ENCODE data around the gene CNKSR2.

Gene CNKSR2

DNA sequence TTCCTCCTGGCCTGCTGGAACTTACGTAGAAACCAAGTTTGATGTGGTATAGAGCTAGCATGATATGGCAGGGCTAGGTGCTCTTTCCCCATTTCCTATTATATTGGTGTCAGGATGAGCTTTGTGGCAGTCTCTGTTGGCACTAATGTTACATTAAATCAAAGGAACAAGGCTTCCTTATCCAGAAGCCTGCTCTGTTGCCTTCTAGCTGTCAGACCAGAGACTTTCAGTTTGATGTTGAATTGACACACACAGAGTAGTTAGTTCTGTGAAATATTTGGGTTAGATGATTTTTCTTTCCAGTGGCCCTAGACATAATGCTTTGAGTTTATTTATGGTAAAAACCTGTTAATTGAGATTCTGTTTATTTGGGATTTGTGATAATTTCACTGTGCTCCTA lies 10.0 kb downstream of the CNKSR2 start:
- TF ChIP-seq TAF1 (IDR thresholded peaks at IDR 0.05; ENCODE audit: borderline replicate concordance, low read depth, low read length) (no peak), POLR2A (IDR thresholded peaks at IDR 0.05; ENCODE audit: low read depth, low read length) (no peak), POLR2AphosphoS5 (IDR thresholded peaks at IDR 0.05; ENCODE audit: low read depth, low read length) (no peak)
- DNase-seq (ENCODE audit: insufficient read length) (no peak), FAIRE-seq (no peak)

DNA sequence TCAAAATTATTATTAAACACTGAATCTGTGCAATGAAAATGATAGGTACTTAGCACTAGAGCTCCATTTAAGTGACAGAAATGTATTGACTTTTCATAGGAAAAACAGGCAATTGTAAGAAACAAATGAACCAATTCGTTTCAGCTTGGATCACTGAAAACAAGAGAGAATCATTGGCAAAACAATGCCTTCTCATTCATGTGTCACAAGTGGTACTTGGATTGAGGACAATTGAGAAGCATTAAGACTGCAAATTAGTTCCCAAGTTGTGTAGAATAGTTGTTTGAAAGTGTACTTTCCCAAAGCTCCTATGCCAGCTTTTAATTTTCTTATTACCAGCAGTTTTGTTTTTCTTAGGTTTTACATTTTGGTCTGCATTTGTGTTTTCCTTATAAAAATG lies 20.6 kb downstream of the CNKSR2 start:
- TF ChIP-seq TAF1 (IDR thresholded peaks at IDR 0.05; ENCODE audit: borderline replicate concordance, low read depth, low read length) (no peak), POLR2AphosphoS5 (IDR thresholded peaks at IDR 0.05; ENCODE audit: low read depth, low read length) (no peak), POLR2A (IDR thresholded peaks at IDR 0.05; ENCODE audit: low read depth, low read length) (no peak)
- no peak for DNase-seq (ENCODE audit: insufficient read length)
- FAIRE-seq, result no peak

DNA sequence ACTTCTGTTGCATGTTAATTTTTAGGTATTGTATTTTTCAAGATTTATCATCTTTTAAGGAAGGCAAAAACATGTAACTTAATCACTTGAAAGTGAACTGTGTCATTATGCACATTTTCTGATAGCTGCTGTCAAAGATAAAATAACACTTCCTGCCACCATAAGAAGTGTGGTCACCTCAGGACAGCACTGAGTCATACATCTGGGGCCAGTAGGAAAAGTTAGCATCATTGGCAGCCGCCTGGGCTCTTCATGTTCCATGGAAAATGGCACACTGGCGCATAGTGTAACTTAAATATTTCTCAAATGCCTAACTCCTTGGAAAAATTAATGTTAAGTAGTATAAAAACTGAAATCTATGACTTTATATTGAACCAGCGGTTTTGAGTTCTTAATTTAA lies 24.2 kb downstream of the CNKSR2 start:
- no peak for FAIRE-seq
- no peak for DNase-seq (ENCODE audit: insufficient read length)
- TF ChIP-seq TAF1 (IDR thresholded peaks at IDR 0.05; ENCODE audit: borderline replicate concordance, low read depth, low read length) (no peak), POLR2AphosphoS5 (IDR thresholded peaks at IDR 0.05; ENCODE audit: low read depth, low read length) (no peak), POLR2A (IDR thresholded peaks at IDR 0.05; ENCODE audit: low read depth, low read length) (no peak)

DNA sequence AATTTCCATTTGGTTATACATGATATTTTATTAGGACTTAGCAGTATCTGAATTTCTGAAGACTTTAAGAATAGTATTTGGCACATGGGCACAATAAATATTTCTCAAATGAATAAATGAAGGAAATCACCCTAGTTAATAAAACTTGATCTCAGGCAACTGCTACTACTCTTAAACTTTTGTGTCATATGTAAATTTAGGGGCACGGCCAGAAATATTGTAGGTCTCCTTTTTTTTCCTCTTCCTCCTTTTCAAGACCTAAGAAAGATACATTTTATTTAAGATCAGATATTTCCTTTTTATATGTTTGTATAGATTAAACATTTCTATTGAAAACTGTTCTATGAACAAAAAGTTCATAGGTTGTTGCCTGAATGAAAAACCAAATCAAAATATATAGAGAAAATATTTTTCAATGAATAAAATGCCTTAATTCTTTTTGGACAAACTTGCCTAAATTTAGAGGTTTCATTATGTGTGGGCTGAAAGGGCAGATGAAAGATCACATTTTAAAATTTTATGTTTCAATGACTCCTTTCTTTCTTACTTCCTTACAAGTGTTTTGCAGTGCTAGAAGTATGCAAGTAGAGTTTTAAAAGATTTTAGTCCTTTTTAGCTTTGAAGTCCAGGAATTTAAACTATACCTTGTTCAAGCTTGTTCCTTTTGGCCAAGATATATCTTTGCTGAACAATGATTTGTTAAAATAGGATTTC lies 26.3 kb downstream of the CNKSR2 start:
- FAIRE-seq (no peak), DNase-seq (ENCODE audit: insufficient read length) (no peak)
- TF ChIP-seq POLR2A (IDR thresholded peaks at IDR 0.05; ENCODE audit: low read depth, low read length) (no peak), TAF1 (IDR thresholded peaks at IDR 0.05; ENCODE audit: borderline replicate concordance, low read depth, low read length) (no peak), POLR2AphosphoS5 (IDR thresholded peaks at IDR 0.05; ENCODE audit: low read depth, low read length) (no peak)

DNA sequence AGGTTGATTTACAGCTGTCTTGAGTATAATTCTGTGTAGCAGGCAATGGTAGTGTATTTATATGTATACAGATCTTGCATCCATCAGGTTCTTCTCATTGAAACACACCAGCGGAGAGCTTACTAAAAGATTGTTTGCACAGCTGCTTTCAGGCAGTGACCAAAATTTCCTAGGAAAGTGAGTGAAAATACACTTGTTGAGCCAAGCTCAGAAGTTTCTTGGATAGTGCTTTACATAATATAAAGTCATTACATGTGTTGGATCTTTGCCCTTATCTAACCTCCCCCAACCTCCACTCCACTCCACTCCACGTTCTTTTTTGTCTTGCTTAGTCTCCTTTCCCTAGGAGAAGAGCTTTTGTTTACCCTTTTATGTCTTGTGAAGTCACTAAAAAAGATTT lies 34.1 kb downstream of the CNKSR2 start:
- FAIRE-seq (no peak), DNase-seq (ENCODE audit: insufficient read length) (no peak)
- no peak for TF ChIP-seq POLR2A (IDR thresholded peaks at IDR 0.05; ENCODE audit: low read depth, low read length)
- no peak for TF ChIP-seq POLR2AphosphoS5 (IDR thresholded peaks at IDR 0.05; ENCODE audit: low read depth, low read length)
- no peak for TF ChIP-seq TAF1 (IDR thresholded peaks at IDR 0.05; ENCODE audit: borderline replicate concordance, low read depth, low read length)

DNA sequence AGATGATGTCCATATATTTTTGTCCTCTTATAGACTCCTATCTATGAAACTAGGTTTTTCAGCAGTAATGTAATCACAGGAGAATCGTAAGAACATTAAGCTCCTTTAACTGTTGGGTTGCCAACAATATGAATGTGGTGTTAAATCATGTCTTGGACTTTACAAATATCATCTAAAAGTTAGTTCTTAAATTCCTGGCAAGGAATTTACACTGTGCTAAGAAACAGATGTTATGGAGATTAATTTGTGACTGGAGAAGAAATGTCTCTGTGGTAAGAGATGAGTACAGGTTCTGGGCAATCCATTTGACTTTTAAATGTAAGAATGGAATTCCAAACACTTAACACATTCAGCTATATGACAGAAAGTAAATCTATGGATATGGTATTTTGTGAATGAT lies 34.6 kb downstream of the CNKSR2 start:
- FAIRE-seq (no peak), DNase-seq (ENCODE audit: insufficient read length) (no peak)
- no peak for TF ChIP-seq POLR2A (IDR thresholded peaks at IDR 0.05; ENCODE audit: low read depth, low read length)
- no peak for TF ChIP-seq POLR2AphosphoS5 (IDR thresholded peaks at IDR 0.05; ENCODE audit: low read depth, low read length)
- TF ChIP-seq TAF1 (IDR thresholded peaks at IDR 0.05; ENCODE audit: borderline replicate concordance, low read depth, low read length), result no peak

DNA sequence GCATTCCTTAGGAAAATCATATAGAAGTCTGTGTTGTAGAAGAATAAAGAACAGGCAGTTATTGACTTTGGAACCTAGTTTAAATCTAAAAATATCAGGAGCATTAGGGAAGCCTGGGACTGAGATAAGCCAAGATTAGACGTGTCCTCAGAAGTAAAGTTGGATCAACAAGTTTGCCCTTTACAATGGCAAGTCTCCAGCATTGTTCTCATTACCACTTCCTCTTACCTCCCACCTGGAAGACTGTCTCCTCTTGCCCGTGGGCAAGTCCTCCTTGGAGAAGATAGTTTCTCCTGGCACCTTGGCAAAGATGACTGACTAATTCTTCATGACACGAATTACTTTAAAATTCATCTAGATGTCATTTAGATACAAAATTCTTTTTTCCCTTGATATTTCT lies 37.8 kb downstream of the CNKSR2 start:
- TF ChIP-seq POLR2AphosphoS5 (IDR thresholded peaks at IDR 0.05; ENCODE audit: low read depth, low read length) (no peak), POLR2A (IDR thresholded peaks at IDR 0.05; ENCODE audit: low read depth, low read length) (no peak), TAF1 (IDR thresholded peaks at IDR 0.05; ENCODE audit: borderline replicate concordance, low read depth, low read length) (no peak)
- DNase-seq (ENCODE audit: insufficient read length) (no peak), FAIRE-seq (no peak)

DNA sequence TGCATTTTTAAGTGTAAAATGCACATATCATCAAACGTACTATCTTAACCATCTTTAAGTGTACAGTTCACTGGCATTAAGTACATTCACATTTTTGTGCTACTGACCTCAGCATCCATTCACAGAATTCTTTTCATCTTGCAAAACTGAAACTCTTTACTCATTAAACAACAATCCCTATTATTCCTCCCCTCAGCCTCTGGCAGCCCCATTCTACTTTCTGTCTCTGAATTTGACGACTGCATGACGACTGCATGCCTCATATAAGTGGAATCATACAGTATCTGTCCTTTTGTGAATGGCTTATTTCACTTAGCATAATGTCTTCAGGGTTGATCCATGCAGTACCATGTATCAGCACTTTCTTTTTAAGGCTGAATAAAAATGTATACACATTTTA lies 38.7 kb downstream of the CNKSR2 start:
- TF ChIP-seq POLR2A (IDR thresholded peaks at IDR 0.05; ENCODE audit: low read depth, low read length) (no peak), POLR2AphosphoS5 (IDR thresholded peaks at IDR 0.05; ENCODE audit: low read depth, low read length) (no peak), TAF1 (IDR thresholded peaks at IDR 0.05; ENCODE audit: borderline replicate concordance, low read depth, low read length) (no peak)
- DNase-seq (ENCODE audit: insufficient read length) (no peak), FAIRE-seq (no peak)

DNA sequence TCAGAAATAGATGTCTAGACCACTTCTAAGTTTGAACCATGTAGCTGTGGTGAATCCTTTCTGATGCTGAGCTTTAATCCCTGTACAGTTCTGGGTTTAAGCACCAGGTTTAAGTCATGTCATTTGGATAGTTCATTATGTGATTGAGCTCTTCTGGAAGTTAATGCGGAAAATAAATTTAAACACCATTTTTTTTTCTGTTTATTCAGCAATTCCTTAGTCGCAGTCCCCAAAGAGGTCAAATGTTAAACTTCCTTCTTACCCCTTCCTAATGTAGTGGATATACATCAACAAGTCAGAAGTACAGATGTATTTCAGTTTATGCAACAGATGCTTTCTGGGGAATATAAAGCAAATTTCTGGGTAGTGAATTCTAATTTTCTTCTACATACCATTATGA lies 52.9 kb downstream of the CNKSR2 start:
- FAIRE-seq, result peak; percentile 63
- no peak for DNase-seq (ENCODE audit: insufficient read length)
- TF ChIP-seq TAF1 (IDR thresholded peaks at IDR 0.05; ENCODE audit: borderline replicate concordance, low read depth, low read length), result no peak
- TF ChIP-seq POLR2AphosphoS5 (IDR thresholded peaks at IDR 0.05; ENCODE audit: low read depth, low read length), result no peak
- TF ChIP-seq POLR2A (IDR thresholded peaks at IDR 0.05; ENCODE audit: low read depth, low read length), result no peak

DNA sequence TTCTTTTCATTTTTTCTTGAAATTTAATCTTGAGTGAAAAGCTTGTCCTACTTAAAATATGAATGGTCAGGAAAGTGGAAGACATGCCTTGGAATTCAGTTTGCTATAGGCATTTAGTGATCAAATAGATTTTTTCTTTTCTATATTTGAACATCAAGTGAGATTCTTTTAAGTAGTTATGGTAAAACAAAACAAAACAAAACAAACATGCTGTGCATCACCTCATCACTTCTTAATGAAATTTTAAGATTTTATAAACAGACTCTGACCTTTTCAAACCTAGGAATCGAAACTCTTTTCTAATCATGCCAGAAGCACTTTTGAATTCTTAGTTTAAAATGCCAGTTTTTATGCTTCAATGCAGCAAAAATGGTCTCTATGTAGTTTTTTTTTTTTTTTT lies 62.8 kb downstream of the CNKSR2 start:
- DNase-seq (ENCODE audit: insufficient read length) (no peak), FAIRE-seq (no peak)
- TF ChIP-seq POLR2A (IDR thresholded peaks at IDR 0.05; ENCODE audit: low read depth, low read length) (no peak), POLR2AphosphoS5 (IDR thresholded peaks at IDR 0.05; ENCODE audit: low read depth, low read length) (no peak), TAF1 (IDR thresholded peaks at IDR 0.05; ENCODE audit: borderline replicate concordance, low read depth, low read length) (no peak)

DNA sequence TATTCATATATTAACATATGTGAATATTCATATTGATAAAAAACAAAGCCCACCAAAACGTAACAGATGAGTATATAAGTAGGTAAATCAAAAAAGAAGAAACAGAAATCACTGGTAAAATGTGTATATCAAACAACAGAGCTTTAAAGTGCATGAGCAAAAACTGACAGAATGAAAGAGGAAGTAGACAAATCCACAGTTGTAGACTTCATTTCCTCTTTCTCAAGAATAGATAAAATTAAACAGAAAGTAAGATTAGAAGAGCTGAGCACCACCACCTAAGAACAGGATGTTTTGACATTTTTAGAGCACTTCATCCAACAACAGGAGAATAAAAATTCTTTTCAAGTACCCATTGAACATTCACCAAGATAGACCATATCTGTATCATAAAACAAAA lies 64.6 kb downstream of the CNKSR2 start:
- no peak for TF ChIP-seq POLR2A (IDR thresholded peaks at IDR 0.05; ENCODE audit: low read depth, low read length)
- no peak for TF ChIP-seq TAF1 (IDR thresholded peaks at IDR 0.05; ENCODE audit: borderline replicate concordance, low read depth, low read length)
- TF ChIP-seq POLR2AphosphoS5 (IDR thresholded peaks at IDR 0.05; ENCODE audit: low read depth, low read length), result no peak
- DNase-seq (ENCODE audit: insufficient read length) (no peak), FAIRE-seq (no peak)

DNA sequence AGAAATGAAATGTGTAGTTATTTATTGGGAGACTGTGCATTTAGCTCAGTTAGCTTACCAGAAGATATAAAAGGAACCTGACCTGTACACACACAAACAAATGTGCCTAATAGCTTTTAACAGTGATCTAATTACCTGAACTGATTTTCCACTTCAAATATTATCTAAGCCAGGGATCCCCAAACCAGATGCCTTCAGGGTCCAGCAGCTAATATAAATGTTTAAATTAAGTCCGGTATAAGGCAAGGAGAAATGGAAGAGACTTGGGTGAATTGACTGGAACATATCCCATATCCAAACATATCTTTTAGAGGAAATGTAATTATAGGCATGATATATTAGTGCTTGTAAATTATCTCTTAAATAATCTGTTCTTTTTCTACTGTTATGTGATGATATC lies 66.7 kb downstream of the CNKSR2 start:
- FAIRE-seq (no peak), DNase-seq (ENCODE audit: insufficient read length) (no peak)
- TF ChIP-seq POLR2A (IDR thresholded peaks at IDR 0.05; ENCODE audit: low read depth, low read length) (no peak), POLR2AphosphoS5 (IDR thresholded peaks at IDR 0.05; ENCODE audit: low read depth, low read length) (no peak), TAF1 (IDR thresholded peaks at IDR 0.05; ENCODE audit: borderline replicate concordance, low read depth, low read length) (no peak)
